Keratinocyte (primary cell): ENCODE results near the gene ZNF664. TPM values are rescaled to one million over a fixed set of nuclear protein-coding genes. Genes with fewer than 3 reads are reported as not detected.

Experiments
- DNase-seq: peaks from one replicate; pipeline ENCODE4 v3.0.0-alpha.2; 2011; ENCODE audit warnings: low read depth, missing footprints, low spot score
- FAIRE-seq: peaks from 2 replicates; lab custom pipeline; 2011; peaks lifted over from hg19 to GRCh38; lab: Jason Lieb, UNC
- H2AFZ ChIP-seq: 2 replicates; pipeline ENCODE4 v1.6.0; 2012; ENCODE audit warnings: low read length, control low read depth, inconsistent platforms; ENCODE audit not compliant: control insufficient read depth
- H3K27ac ChIP-seq: 2 replicates; pipeline ENCODE4 v1.5.1; 2011; ENCODE audit warnings: low read length; ENCODE audit not compliant: control insufficient read depth, insufficient read depth
- H3K27me3 ChIP-seq: 3 replicates; pipeline ENCODE4 v1.6.0; 2011; ENCODE audit warnings: low read length; ENCODE audit not compliant: control insufficient read depth, insufficient read depth; ENCODE audit errors: extremely low read depth
- H3K36me3 ChIP-seq, 2 experiments: 2 replicates in 1 of 2; 3 replicates in 1 of 2; pipeline ENCODE4 v1.5.1; 2011; ENCODE audit warnings: low read length in 2 of 2, mild to moderate bottlenecking in 1 of 2; ENCODE audit not compliant: control insufficient read depth in 2 of 2, insufficient read depth in 2 of 2; ENCODE audit errors: extremely low read depth in 1 of 2
- H3K4me1 ChIP-seq: 3 replicates; pipeline ENCODE4 v1.5.1; 2011; ENCODE audit warnings: low read length; ENCODE audit not compliant: control insufficient read depth, insufficient read depth; ENCODE audit errors: extremely low read depth
- H3K4me2 ChIP-seq: 3 replicates; pipeline ENCODE4 v1.6.0; 2011; ENCODE audit warnings: low read depth, low read length; ENCODE audit not compliant: control insufficient read depth, insufficient read depth; ENCODE audit errors: extremely low read depth
- H3K4me3 ChIP-seq, 3 experiments: fragments of 200-600 bp in 1 of 3; sonication (generic) in 1 of 3; 2 replicates in 2 of 3; 3 replicates in 1 of 3; pipeline ENCODE4 v1.5.1; 2011 to 2016; ENCODE audit warnings: low read length in 3 of 3, mild to moderate bottlenecking in 3 of 3, control low read depth in 2 of 3, inconsistent platforms in 1 of 3, low read depth in 1 of 3, mixed read lengths in 1 of 3, mixed run types in 1 of 3, moderate library complexity in 1 of 3; ENCODE audit not compliant: control insufficient read depth in 2 of 3, insufficient read depth in 2 of 3; ENCODE audit errors: extremely low read depth in 1 of 3
- H3K79me2 ChIP-seq: 2 replicates; pipeline ENCODE4 v1.6.0; 2012; ENCODE audit warnings: low read length; ENCODE audit not compliant: control insufficient read depth, insufficient read depth
- H3K9ac ChIP-seq: 3 replicates; pipeline ENCODE4 v1.6.0; 2011; ENCODE audit warnings: low read length; ENCODE audit not compliant: control insufficient read depth, insufficient read depth; ENCODE audit errors: extremely low read depth
- H3K9me1 ChIP-seq: 3 replicates; pipeline ENCODE4 v1.6.0; 2011; ENCODE audit warnings: low read length; ENCODE audit not compliant: control insufficient read depth, insufficient read depth; ENCODE audit errors: extremely low read depth
- H3K9me3 ChIP-seq: 2 replicates; pipeline ENCODE4 v1.5.1; 2012; ENCODE audit warnings: low read depth, low read length; ENCODE audit not compliant: control insufficient read depth
- H4K20me1 ChIP-seq: 3 replicates; pipeline ENCODE4 v1.6.0; 2011; ENCODE audit warnings: low read length; ENCODE audit not compliant: control insufficient read depth, insufficient read depth; ENCODE audit errors: extremely low read depth
- EZH2 ChIP-seq: IDR thresholded peaks from one replicate; pipeline ENCODE4 v1.6.1; 2012; ENCODE audit warnings: inconsistent platforms, mild to moderate bottlenecking, low read length, moderate library complexity
- dilution Hi-C: fragments of 300-500 bp; cut with MboI; formaldehyde crosslinking; loops from one replicate; pipeline ENCODE4 v1.7.0; 2020; ENCODE audit warnings: low sequenced_read_pairs; ENCODE audit not compliant: extremely low pct_ligation_motif_present
- polyA plus RNA-seq, 5 experiments: library from polyadenylated mRNA; depleted of rRNA in 3 of 5; stranded (reverse) in 3 of 5; stranded (forward) in 1 of 5; unstranded in 1 of 5; fragments of >200 nt; gene quantifications; 1 replicate in 1 of 5; 2 replicates in 3 of 5; 3 replicates in 1 of 5; pipeline versions ENCODE4 v1.2.1 to v1.2.3, GENCODE V29; 2011 to 2012; ENCODE audit warnings: missing spikeins in 2 of 5, low read depth in 1 of 5, low replicate concordance in 1 of 5
- TF ChIP-seq, protein P1 (sequence below), 3 experiments: IDR thresholded peaks in 1 of 3; conservative IDR thresholded peaks in 1 of 3; optimal IDR thresholded peaks in 1 of 3; 2 replicates in 2 of 3; 3 replicates in 1 of 3; pipeline versions ENCODE3 to v1.5.1; 2011; ENCODE audit warnings: low read length in 3 of 3, mild to moderate bottlenecking in 3 of 3, moderate library complexity in 2 of 3, control low read depth in 1 of 3, inconsistent platforms in 1 of 3; ENCODE audit not compliant: insufficient read depth in 2 of 3; ENCODE audit errors: extremely low read depth in 1 of 3

The ZNF664 gene
- polyA plus RNA-seq, 1 donor (not counting 4 experiments of a cell fraction or from before 2014, with no cell fraction given) = 48.7 TPM

DNA sequence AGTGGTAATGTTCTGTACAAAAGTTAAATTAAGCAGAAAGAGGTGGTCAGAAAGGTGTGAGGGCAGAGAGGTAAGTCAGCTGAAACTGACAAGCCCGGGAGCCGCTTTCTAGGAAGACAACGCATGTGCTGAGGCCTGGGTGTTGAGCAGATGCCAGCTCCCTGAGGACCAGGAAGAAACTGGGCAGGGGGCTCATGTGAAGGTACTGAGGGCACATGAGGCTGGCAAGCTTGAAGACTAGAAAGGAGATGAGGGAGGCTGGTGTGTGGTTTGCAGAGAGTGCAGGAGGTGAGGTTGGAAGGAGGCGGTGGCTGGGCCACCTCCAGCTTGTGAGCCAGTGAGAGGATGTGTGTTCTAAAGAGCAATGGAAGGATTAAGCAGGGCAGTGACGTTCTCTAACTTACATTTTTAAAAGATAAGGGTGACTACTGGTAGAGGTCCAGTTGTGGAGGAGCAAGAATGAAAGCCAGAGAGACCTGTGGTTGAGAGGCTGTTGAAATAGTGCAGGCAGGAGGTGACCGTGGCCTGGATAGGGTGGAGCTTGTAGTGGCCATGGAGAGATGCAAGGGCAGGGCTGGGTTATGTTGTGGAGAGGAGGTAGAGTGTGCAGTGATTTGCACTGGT is 29.1 kb downstream of the ZNF664 start:
- H3K36me3 ChIP-seq = peaks cover 9 to 16% of the 10 kb centered on the region in 2 experiments

DNA sequence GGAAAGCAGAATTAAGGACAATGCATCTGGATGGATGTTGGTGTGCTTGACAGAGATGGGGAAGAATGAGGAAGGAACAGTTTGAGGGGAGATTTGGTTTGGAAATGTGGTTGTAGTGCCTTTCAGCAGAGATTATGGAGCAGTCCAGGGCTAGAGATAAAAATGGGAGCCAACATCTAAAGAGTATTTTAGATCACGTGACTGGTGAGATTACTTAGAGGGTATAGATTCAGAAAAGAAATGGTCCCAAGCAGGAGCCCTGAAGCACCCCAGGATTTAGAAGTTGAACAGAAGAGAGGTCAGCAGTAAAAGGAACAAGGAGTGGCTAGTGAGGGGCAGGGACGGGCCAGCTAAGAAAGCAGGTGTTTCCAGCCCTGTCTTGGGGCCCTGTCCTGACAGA is 29.6 kb downstream of the ZNF664 start:
- Histone ChIP-seq H3K9me3 (no peaks in the 10 kb centered on the region), H3K9me1 (no peaks in the 10 kb centered on the region), H3K4me2 (no peak overlapping the region), H3K9ac (no peak overlapping the region), H4K20me1 (peaks cover 3% of the 10 kb centered on the region), H3K4me1 (no peaks in the 10 kb centered on the region), H2AFZ (no peak overlapping the region), H3K79me2 (no peaks in the 10 kb centered on the region), H3K27ac (no peak overlapping the region), H3K4me3 (no peak overlapping the region), H3K27me3 (no peaks in the 10 kb centered on the region), H3K36me3 (peaks cover 9 to 15% of the 10 kb centered on the region in 2 experiments)
- FAIRE-seq (no peak), DNase-seq (no peak)
- no peak for TF ChIP-seq EZH2
- TF ChIP-seq, protein P1, sequence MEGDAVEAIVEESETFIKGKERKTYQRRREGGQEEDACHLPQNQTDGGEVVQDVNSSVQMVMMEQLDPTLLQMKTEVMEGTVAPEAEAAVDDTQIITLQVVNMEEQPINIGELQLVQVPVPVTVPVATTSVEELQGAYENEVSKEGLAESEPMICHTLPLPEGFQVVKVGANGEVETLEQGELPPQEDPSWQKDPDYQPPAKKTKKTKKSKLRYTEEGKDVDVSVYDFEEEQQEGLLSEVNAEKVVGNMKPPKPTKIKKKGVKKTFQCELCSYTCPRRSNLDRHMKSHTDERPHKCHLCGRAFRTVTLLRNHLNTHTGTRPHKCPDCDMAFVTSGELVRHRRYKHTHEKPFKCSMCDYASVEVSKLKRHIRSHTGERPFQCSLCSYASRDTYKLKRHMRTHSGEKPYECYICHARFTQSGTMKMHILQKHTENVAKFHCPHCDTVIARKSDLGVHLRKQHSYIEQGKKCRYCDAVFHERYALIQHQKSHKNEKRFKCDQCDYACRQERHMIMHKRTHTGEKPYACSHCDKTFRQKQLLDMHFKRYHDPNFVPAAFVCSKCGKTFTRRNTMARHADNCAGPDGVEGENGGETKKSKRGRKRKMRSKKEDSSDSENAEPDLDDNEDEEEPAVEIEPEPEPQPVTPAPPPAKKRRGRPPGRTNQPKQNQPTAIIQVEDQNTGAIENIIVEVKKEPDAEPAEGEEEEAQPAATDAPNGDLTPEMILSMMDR (optimal IDR thresholded peaks at IDR 0.05 in 1 of 3, IDR thresholded peaks at IDR 0.05 in 1 of 3, conservative IDR thresholded peaks at IDR 0.05 in 1 of 3; ENCODE audit: extremely low read depth in 1 of 3, insufficient read depth in 2 of 3, low read length in 3 of 3) = no peak
- dilution Hi-C loops = no loop called here

More for the DNA sequence above, 29.1 kb downstream of the ZNF664 start:
- Histone ChIP-seq H3K9me3 (no peaks in the 10 kb centered on the region), H3K9me1 (no peaks in the 10 kb centered on the region), H3K79me2 (no peaks in the 10 kb centered on the region), H4K20me1 (peaks cover 3% of the 10 kb centered on the region), H3K27ac (no peak overlapping the region), H3K4me1 (no peaks in the 10 kb centered on the region), H2AFZ (no peak overlapping the region), H3K4me2 (no peak overlapping the region), H3K9ac (no peak overlapping the region), H3K4me3 (no peak overlapping the region), H3K27me3 (no peaks in the 10 kb centered on the region)
- DNase-seq (no peak), FAIRE-seq (no peak)
- TF ChIP-seq, protein P1 (optimal IDR thresholded peaks at IDR 0.05 in 1 of 3, IDR thresholded peaks at IDR 0.05 in 1 of 3, conservative IDR thresholded peaks at IDR 0.05 in 1 of 3; ENCODE audit: extremely low read depth in 1 of 3, insufficient read depth in 2 of 3, low read length in 3 of 3) = no peak
- no peak for TF ChIP-seq EZH2
- dilution Hi-C loops = no loop called here
